H9 (cell line): ENCODE data around the gene OLA1. TPM values are rescaled to one million over a fixed set of nuclear protein-coding genes. Genes with fewer than 3 reads are reported as not detected.

ENCODE experiments used
- DNase-seq: peaks from one replicate; pipeline ENCODE4 v3.0.0-alpha.2; 2017
- H2AFZ ChIP-seq: one replicate; pipeline ENCODE4 v1.6.1; 2013; ENCODE audit warnings: mild to moderate bottlenecking, low read length, control low read depth, moderate library complexity
- H2AK5ac ChIP-seq: 2 replicates; pipeline ENCODE4 v1.6.1; 2013; ENCODE audit warnings: low read length, control low read depth, mixed read lengths; ENCODE audit not compliant: insufficient read length
- H2BK120ac ChIP-seq: one replicate; pipeline ENCODE4 v1.6.1; 2013; ENCODE audit warnings: low read depth, mild to moderate bottlenecking, low read length, control low read depth, inconsistent platforms; ENCODE audit not compliant: poor library complexity, severe bottlenecking
- H2BK12ac ChIP-seq: 2 replicates; pipeline ENCODE4 v1.6.1; 2013; ENCODE audit warnings: low read length, control low read depth, mixed read lengths, low read depth; ENCODE audit not compliant: insufficient read length
- H2BK15ac ChIP-seq: 2 replicates; pipeline ENCODE4 v1.6.1; 2013; ENCODE audit warnings: low read depth, low read length, control low read depth
- H2BK20ac ChIP-seq: one replicate; pipeline ENCODE4 v1.6.1; 2013; ENCODE audit warnings: low read depth, mild to moderate bottlenecking, low read length, control low read depth, inconsistent platforms; ENCODE audit not compliant: poor library complexity, severe bottlenecking
- H2BK5ac ChIP-seq: 2 replicates; pipeline ENCODE4 v1.6.1; 2013; ENCODE audit warnings: low read length, control low read depth, mixed read lengths; ENCODE audit not compliant: insufficient read length
- H3K14ac ChIP-seq: 2 replicates; pipeline ENCODE4 v1.6.1; 2013; ENCODE audit warnings: low read length, control low read depth; ENCODE audit not compliant: insufficient read depth
- H3K18ac ChIP-seq: 2 replicates; pipeline ENCODE4 v1.6.1; 2013; ENCODE audit warnings: low read depth, mild to moderate bottlenecking, mixed read lengths, low read length, control low read depth; ENCODE audit not compliant: insufficient read length
- H3K23ac ChIP-seq: 2 replicates; pipeline ENCODE4 v1.6.1; 2013; ENCODE audit warnings: low read length, control low read depth, mixed read lengths, low read depth; ENCODE audit not compliant: insufficient read length
- H3K23me2 ChIP-seq: 2 replicates; pipeline ENCODE4 v1.6.1; 2013; ENCODE audit warnings: low read depth, mild to moderate bottlenecking, mixed read lengths, low read length, control low read depth; ENCODE audit not compliant: insufficient read length, poor library complexity, severe bottlenecking
- H3K27ac ChIP-seq: 2 replicates; pipeline ENCODE4 v1.5.1; 2013; ENCODE audit warnings: low read length, control low read depth, mixed read lengths, low read depth; ENCODE audit not compliant: insufficient read length
- H3K27me3 ChIP-seq: 2 replicates; pipeline ENCODE4 v1.6.1; 2013; ENCODE audit warnings: low read length, control low read depth, inconsistent platforms; ENCODE audit not compliant: insufficient read depth
- H3K4ac ChIP-seq: 2 replicates; pipeline ENCODE4 v1.6.1; 2013; ENCODE audit warnings: low read depth, mild to moderate bottlenecking, control low read depth, inconsistent platforms, low read length, moderate library complexity
- H3K4me1 ChIP-seq: 2 replicates; pipeline ENCODE4 v1.6.1; 2013; ENCODE audit warnings: low read length, control low read depth, inconsistent platforms; ENCODE audit not compliant: insufficient read depth
- H3K4me2 ChIP-seq: 2 replicates; pipeline ENCODE4 v1.6.1; 2013; ENCODE audit warnings: low read length, control low read depth, mixed read lengths; ENCODE audit not compliant: insufficient read length, insufficient read depth
- H3K56ac ChIP-seq: 2 replicates; pipeline ENCODE4 v1.6.1; 2013; ENCODE audit warnings: low read depth, mild to moderate bottlenecking, mixed read lengths, low read length, control low read depth; ENCODE audit not compliant: insufficient read length
- H3K79me1 ChIP-seq: 2 replicates; pipeline ENCODE4 v1.6.1; 2013; ENCODE audit warnings: low read depth, mild to moderate bottlenecking, moderate library complexity, low read length, control low read depth, inconsistent platforms; ENCODE audit not compliant: insufficient read depth, poor library complexity, severe bottlenecking
- H3K79me2 ChIP-seq: 2 replicates; pipeline ENCODE4 v1.6.1; 2013; ENCODE audit warnings: low read length, control low read depth, inconsistent platforms; ENCODE audit not compliant: insufficient read depth
- H3K9ac ChIP-seq: 2 replicates; pipeline ENCODE4 v1.6.1; 2013; ENCODE audit warnings: low read length, control low read depth, mixed read lengths; ENCODE audit not compliant: insufficient read length; ENCODE audit errors: extremely low read depth
- H3K9me3 ChIP-seq: one replicate; pipeline ENCODE4 v1.6.1; 2013; ENCODE audit warnings: low read depth, low read length, inconsistent platforms; ENCODE audit not compliant: control insufficient read depth
- H3T11ph ChIP-seq: one replicate; pipeline ENCODE4 v1.6.1; 2013; ENCODE audit warnings: mild to moderate bottlenecking, low read length, control low read depth, inconsistent platforms
- H4K20me1 ChIP-seq: one replicate; pipeline ENCODE4 v1.6.1; 2013; ENCODE audit not compliant: control insufficient read depth, insufficient read length, insufficient read depth
- H4K5ac ChIP-seq: 2 replicates; pipeline ENCODE4 v1.6.1; 2013; ENCODE audit warnings: low read depth, mild to moderate bottlenecking, mixed read lengths, low read length, control low read depth; ENCODE audit not compliant: insufficient read length
- H4K8ac ChIP-seq: replicated peaks from 2 replicates; pipeline ENCODE4 v1.6.1; 2013; ENCODE audit warnings: low read length, control low read depth, mixed read lengths, low read depth; ENCODE audit not compliant: insufficient read length
- H4K91ac ChIP-seq: 2 replicates; pipeline ENCODE4 v1.6.1; 2013; ENCODE audit warnings: low read depth, mild to moderate bottlenecking, moderate library complexity, mixed read lengths, low read length, control low read depth; ENCODE audit not compliant: insufficient read length
- H3K27ac Mint-ChIP-seq, 3 experiments: 2 replicates in 2 of 3; 3 replicates in 1 of 3; pipeline ENCODE4 v1.8.0; 2020 to 2021; ENCODE audit warnings: mixed read lengths in 3 of 3, mild to moderate bottlenecking in 1 of 3, moderate library complexity in 1 of 3
- H3K27me3 Mint-ChIP-seq: 2 replicates; pipeline ENCODE4 v1.8.0; 2021; ENCODE audit warnings: low read depth, mild to moderate bottlenecking, moderate library complexity, mixed read lengths
- H3K36me3 Mint-ChIP-seq, 3 experiments: 2 replicates in 2 of 3; 3 replicates in 1 of 3; pipeline ENCODE4 v1.8.0; 2020 to 2021; ENCODE audit warnings: low read depth in 3 of 3, mixed read lengths in 3 of 3; ENCODE audit not compliant: insufficient read depth in 1 of 3
- H3K4me1 Mint-ChIP-seq, 2 experiments: 2 replicates each; pipeline ENCODE4 v1.8.0; 2020; ENCODE audit warnings: mixed read lengths in 2 of 2
- H3K4me3 Mint-ChIP-seq, 2 experiments: 2 replicates in 1 of 2; 3 replicates in 1 of 2; pipeline ENCODE4 v1.8.0; 2020 to 2021; ENCODE audit warnings: mild to moderate bottlenecking in 2 of 2, mixed read lengths in 2 of 2, moderate library complexity in 1 of 2
- H3K9me3 Mint-ChIP-seq, 2 experiments: 2 replicates in 1 of 2; 3 replicates in 1 of 2; pipeline ENCODE4 v1.8.0; 2020; ENCODE audit warnings: mild to moderate bottlenecking in 2 of 2, mixed read lengths in 2 of 2, moderate library complexity in 1 of 2
- WGBS: extraction: QIAGEN DNeasy Blood & Tissue Kit; methylation state at CpG from one replicate; pipeline ENCODE4 v1.1.7; 2013; ENCODE audit warnings: missing lambda C conversion rate, low lambda C conversion rate, mixed read lengths; ENCODE audit not compliant: insufficient read length; ENCODE audit errors: extremely low coverage; 5-methylcytosine and 5-hydroxymethylcytosine counted together
- total RNA-seq: library from RNA; stranded (reverse); gene quantifications from 2 replicates; pipeline ENCODE4 v1.2.1, GENCODE V29; 2021
- TF ChIP-seq, protein P1 (sequence below): fragments of 200-600 bp; sonication (generic); conservative IDR thresholded peaks from 3 replicates; pipeline ENCODE4 v1.8.0; 2021; ENCODE audit warnings: antibody characterized with exemption, mild to moderate bottlenecking

The OLA1 gene
- total RNA-seq, 1 experiment from 2014 or later, result 133 TPM

DNA sequence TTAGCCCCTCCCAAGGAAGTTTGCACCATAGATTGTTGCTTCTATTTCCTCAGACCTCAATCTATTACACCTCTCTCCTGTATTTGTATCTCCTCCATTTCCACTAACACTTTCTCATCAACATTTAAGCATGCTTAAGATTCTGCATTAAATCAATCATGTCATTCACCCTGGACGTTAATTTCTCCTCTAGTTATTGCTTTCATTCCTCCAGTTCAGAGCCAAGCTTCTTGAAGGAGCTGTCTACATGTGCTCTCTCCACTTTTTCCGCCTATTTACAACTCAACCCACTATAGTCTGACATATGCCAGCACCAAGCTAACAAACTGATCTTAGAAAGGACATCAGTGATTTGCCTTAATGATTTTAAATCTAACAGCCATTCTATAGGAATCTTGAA lies 99.5 kb downstream of the OLA1 start:
- Histone ChIP-seq H2BK120ac (no peak overlapping the region), H3K27me3 (no peaks in the 10 kb centered on the region), H4K8ac (no peak overlapping the region), H3K14ac (no peak overlapping the region), H3K9ac (no peak overlapping the region), H3K79me1 (no peaks in the 10 kb centered on the region), H4K91ac (no peak overlapping the region), H4K5ac (no peak overlapping the region), H3K23me2 (no peaks in the 10 kb centered on the region), H2BK5ac (no peak overlapping the region), H3K79me2 (no peaks in the 10 kb centered on the region; the same call in 1 of the 2 replicates), H4K20me1 (no peaks in the 10 kb centered on the region), H2BK12ac (no peak overlapping the region), H3K18ac (no peak overlapping the region), H3K27ac (no peak overlapping the region), H3K56ac (no peak overlapping the region), H3K4me1 (no peaks in the 10 kb centered on the region), H2BK15ac (no peak overlapping the region), H3K4ac (no peak overlapping the region), H3K4me2 (no peak overlapping the region), H2BK20ac (no peak overlapping the region), H3K9me3 (no peaks in the 10 kb centered on the region), H3K23ac (no peak overlapping the region), H2AFZ (no peak overlapping the region), H3T11ph (no peak overlapping the region), H2AK5ac (no peak overlapping the region)
- H3K4me1 Mint-ChIP-seq, result no peaks in the 10 kb centered on the region
- TF ChIP-seq, protein P1, sequence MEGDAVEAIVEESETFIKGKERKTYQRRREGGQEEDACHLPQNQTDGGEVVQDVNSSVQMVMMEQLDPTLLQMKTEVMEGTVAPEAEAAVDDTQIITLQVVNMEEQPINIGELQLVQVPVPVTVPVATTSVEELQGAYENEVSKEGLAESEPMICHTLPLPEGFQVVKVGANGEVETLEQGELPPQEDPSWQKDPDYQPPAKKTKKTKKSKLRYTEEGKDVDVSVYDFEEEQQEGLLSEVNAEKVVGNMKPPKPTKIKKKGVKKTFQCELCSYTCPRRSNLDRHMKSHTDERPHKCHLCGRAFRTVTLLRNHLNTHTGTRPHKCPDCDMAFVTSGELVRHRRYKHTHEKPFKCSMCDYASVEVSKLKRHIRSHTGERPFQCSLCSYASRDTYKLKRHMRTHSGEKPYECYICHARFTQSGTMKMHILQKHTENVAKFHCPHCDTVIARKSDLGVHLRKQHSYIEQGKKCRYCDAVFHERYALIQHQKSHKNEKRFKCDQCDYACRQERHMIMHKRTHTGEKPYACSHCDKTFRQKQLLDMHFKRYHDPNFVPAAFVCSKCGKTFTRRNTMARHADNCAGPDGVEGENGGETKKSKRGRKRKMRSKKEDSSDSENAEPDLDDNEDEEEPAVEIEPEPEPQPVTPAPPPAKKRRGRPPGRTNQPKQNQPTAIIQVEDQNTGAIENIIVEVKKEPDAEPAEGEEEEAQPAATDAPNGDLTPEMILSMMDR, result no peak
- DNase-seq, result no peak
- H3K27ac Mint-ChIP-seq, result peak overlapping the region in 2 of 3 experiments; percentile 6 to 42; a peak in 2 of 7 replicates
- no CpG with 5 or more reads among the region's 2 CpGs for WGBS
- no peaks in the 10 kb centered on the region for H3K27me3 Mint-ChIP-seq
- no peaks in the 10 kb centered on the region for H3K9me3 Mint-ChIP-seq
- H3K36me3 Mint-ChIP-seq, result no peaks in the 10 kb centered on the region
- H3K4me3 Mint-ChIP-seq, result no peak overlapping the region
